HFFc6 (cell line): Measurements from ENCODE around the gene OR5B2. TPM values are rescaled to one million over a fixed set of nuclear protein-coding genes. Genes with fewer than 3 reads are reported as not detected.

Experiments used
- DNase-seq: peaks from one replicate; pipeline ENCODE4 v3.0.0-alpha.2; 2018
- H3K27ac Mint-ChIP-seq: 2 replicates; pipeline ENCODE4 v1.8.0; 2020; ENCODE audit warnings: mild to moderate bottlenecking, mixed read lengths
- H3K27me3 Mint-ChIP-seq: 2 replicates; pipeline ENCODE4 v1.8.0; 2021; ENCODE audit warnings: mild to moderate bottlenecking, moderate library complexity, mixed read lengths; ENCODE audit not compliant: insufficient read depth
- H3K36me3 Mint-ChIP-seq: 2 replicates; pipeline ENCODE4 v1.8.0; 2021; ENCODE audit warnings: low read depth, mixed read lengths
- H3K4me1 Mint-ChIP-seq: 2 replicates; pipeline ENCODE4 v1.8.0; 2020; ENCODE audit warnings: low read depth, mixed read lengths
- H3K4me3 Mint-ChIP-seq: 2 replicates; pipeline ENCODE4 v1.8.0; 2020; ENCODE audit warnings: mild to moderate bottlenecking, moderate library complexity, mixed read lengths
- H3K9me3 Mint-ChIP-seq: 2 replicates; pipeline ENCODE4 v1.8.0; 2020; ENCODE audit warnings: mild to moderate bottlenecking, mixed read lengths
- total RNA-seq, 6 experiments: library from RNA; stranded (reverse); fragmentation: NEBNext Ultra II Directional; extraction: Animal tissue kit (Norgen Biotek cat#: 25700); gene quantifications; 2 replicates in 1 of 6; 3 replicates in 5 of 6; pipeline ENCODE4 v1.2.3, GENCODE V29; 2021
- TF ChIP-seq, protein P1 (sequence below): fragments of 200-600 bp; sonication (generic); IDR thresholded peaks from 2 replicates; pipeline ENCODE4 v1.5.0; 2021; ENCODE audit warnings: antibody characterized with exemption, mild to moderate bottlenecking

The OR5B2 gene
- total RNA-seq, 6 experiments from 2014 or later, result not detected

DNA sequence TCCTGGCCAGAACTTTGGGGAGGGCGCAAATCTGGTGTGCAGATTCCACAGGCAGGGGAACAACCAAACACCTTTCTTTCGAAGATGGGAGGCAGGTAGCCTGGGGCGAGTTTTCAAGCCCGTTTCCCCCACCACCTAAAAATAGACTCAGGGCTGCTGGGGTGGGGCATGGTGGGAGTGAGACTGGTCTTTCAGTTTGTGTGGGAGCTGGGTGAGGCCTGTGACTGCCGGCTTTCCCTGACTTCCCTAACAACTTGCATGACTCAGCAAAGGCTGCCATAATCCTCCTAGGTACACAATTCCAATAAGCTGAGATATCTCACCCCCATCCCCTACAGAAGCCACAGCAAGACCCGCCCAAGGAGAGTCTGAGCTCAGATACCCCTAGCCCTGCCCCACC is 18.4 kb upstream of the OR5B2 start:
- peaks cover 12% of the 10 kb centered on the region for H3K4me1 Mint-ChIP-seq
- TF ChIP-seq, protein P1, sequence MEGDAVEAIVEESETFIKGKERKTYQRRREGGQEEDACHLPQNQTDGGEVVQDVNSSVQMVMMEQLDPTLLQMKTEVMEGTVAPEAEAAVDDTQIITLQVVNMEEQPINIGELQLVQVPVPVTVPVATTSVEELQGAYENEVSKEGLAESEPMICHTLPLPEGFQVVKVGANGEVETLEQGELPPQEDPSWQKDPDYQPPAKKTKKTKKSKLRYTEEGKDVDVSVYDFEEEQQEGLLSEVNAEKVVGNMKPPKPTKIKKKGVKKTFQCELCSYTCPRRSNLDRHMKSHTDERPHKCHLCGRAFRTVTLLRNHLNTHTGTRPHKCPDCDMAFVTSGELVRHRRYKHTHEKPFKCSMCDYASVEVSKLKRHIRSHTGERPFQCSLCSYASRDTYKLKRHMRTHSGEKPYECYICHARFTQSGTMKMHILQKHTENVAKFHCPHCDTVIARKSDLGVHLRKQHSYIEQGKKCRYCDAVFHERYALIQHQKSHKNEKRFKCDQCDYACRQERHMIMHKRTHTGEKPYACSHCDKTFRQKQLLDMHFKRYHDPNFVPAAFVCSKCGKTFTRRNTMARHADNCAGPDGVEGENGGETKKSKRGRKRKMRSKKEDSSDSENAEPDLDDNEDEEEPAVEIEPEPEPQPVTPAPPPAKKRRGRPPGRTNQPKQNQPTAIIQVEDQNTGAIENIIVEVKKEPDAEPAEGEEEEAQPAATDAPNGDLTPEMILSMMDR, result no peak
- H3K4me3 Mint-ChIP-seq, result no peak overlapping the region
- H3K27ac Mint-ChIP-seq, result peak overlapping the region; percentile 57; the same call in 1 of the 2 replicates
- H3K36me3 Mint-ChIP-seq, result peaks cover 29% of the 10 kb centered on the region
- peaks cover 4% of the 10 kb centered on the region; the same call in 1 of the 2 replicates for H3K27me3 Mint-ChIP-seq
- no peak for DNase-seq
- H3K9me3 Mint-ChIP-seq, result peaks cover 18% of the 10 kb centered on the region

DNA sequence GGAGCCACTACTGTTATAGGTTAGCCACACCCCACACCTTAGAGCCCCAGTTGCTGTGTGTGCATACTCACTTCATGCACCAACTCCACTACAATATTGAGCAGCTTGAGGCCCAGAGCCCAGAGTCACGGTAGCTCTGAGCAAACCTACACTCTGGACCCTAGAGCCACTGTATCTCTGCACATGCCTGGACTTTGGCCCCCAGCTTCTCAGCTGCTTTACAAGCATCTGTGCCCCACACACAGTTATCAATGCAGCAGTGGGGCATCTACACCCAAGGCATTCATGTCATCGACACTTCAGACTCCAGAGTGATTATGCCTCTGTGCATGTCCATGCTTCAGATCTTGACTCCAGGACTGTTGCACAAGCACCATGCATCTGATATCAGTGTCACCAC is 16.4 kb upstream of the OR5B2 start:
- H3K27me3 Mint-ChIP-seq, result peaks cover 4% of the 10 kb centered on the region; the same call in 1 of the 2 replicates
- no peak overlapping the region for H3K27ac Mint-ChIP-seq
- no peak for DNase-seq
- peaks cover 25% of the 10 kb centered on the region for H3K36me3 Mint-ChIP-seq
- H3K9me3 Mint-ChIP-seq, result peaks cover 18% of the 10 kb centered on the region
- peaks cover 10% of the 10 kb centered on the region; the same call in 1 of the 2 replicates for H3K4me1 Mint-ChIP-seq
- TF ChIP-seq, protein P1, result no peak
- no peak overlapping the region for H3K4me3 Mint-ChIP-seq

DNA sequence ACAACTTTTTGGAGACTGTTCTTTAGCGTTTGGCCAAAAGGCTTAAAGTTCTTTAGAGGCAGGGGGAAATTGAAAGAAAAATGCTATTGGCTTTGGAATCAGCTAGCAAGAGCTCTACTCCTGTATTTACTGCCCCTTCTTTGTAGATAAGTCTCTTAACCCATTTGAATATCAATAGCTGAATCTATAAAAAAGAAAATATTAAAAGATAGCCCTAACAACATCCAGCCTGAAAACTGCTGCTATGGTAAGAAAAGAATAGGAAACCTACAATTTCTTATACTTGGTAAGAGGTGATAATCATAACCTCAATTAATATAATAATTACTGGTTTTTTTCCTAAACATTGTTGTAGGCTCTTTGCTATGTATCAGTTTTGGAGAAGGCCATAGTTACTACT is 14.2 kb upstream of the OR5B2 start, which contains the start of gene OR5B12:
Gene OR5B12 (minus strand): TSS at position 101 of the 400 bp plus-strand sequence. CDS start 2,085 bp downstream, outside the sequence.
- TF ChIP-seq, protein P1, result no peak
- DNase-seq, result no peak
- H3K9me3 Mint-ChIP-seq, result peaks cover 20% of the 10 kb centered on the region
- no peak within 1 kb of the TSS for H3K4me3 Mint-ChIP-seq
- peaks cover 4% of the 10 kb centered on the region; the same call in 1 of the 2 replicates for H3K27me3 Mint-ChIP-seq
- no peak within 1 kb of the TSS for H3K27ac Mint-ChIP-seq
- peaks cover 12% of the 10 kb centered on the region for H3K36me3 Mint-ChIP-seq
- peaks cover 10% of the 10 kb centered on the region; the same call in 1 of the 2 replicates for H3K4me1 Mint-ChIP-seq

GRCh38 chr11:58438486-58438885 is 10.6 kb upstream of the OR5B2 start:
- DNase-seq, result no peak
- TF ChIP-seq, protein P1, result no peak
- Mint-ChIP-seq H3K36me3 (peaks cover 5% of the 10 kb centered on the region; the same call in 1 of the 2 replicates), H3K4me1 (peaks cover 9% of the 10 kb centered on the region), H3K27me3 (no peaks in the 10 kb centered on the region), H3K27ac (no peak overlapping the region), H3K9me3 (peaks cover 4% of the 10 kb centered on the region; the same call in 1 of the 2 replicates), H3K4me3 (no peak overlapping the region)

GRCh38 chr11:58434217-58434616 is 6.3 kb upstream of the OR5B2 start:
- TF ChIP-seq, protein P1, result no peak
- peaks cover 4% of the 10 kb centered on the region; the same call in 1 of the 2 replicates for H3K9me3 Mint-ChIP-seq

More at GRCh38 chr11:58434217-58434616, 6.3 kb upstream of the OR5B2 start:
- DNase-seq, result no peak
- no peaks in the 10 kb centered on the region for H3K27me3 Mint-ChIP-seq
- no peak overlapping the region for H3K27ac Mint-ChIP-seq
- peaks cover 5% of the 10 kb centered on the region for H3K36me3 Mint-ChIP-seq
- peaks cover 9% of the 10 kb centered on the region for H3K4me1 Mint-ChIP-seq
- no peak overlapping the region for H3K4me3 Mint-ChIP-seq
